HG03520 (cell line): ENCODE data around the gene MTA1.

Source experiments
- ATAC-seq: cut with Tn5 transposase; IDR thresholded peaks from one replicate; pipeline ENCODE4 v1.9.1; 2021; ENCODE audit warnings: mild to moderate bottlenecking, moderate library complexity; ENCODE audit not compliant: unreplicated experiment

MTA1 gene

GRCh38 chr14:105473677-105474482 is 54.3 kb downstream of the MTA1 start:
- no peak for ATAC-seq

GRCh38 chr14:105474483-105475268 is 55.0 kb downstream of the MTA1 start, which contains the start of gene CRIP2:
TSS of gene CRIP2 (plus strand) at chr14:105474821. CDS start at chr14:105474863, 42 bp downstream.
- no peak for ATAC-seq

GRCh38 chr14:105475269-105476096 is 55.9 kb downstream of the MTA1 start:
- ATAC-seq: no peak

GRCh38 chr14:105476097-105476830 is 56.6 kb downstream of the MTA1 start:
- no peak for ATAC-seq

- ATAC-seq: no peak
Observed at GRCh38 chr14:105476831-105477659, 57.4 kb downstream of the MTA1 start.

GRCh38 chr14:105477660-105478397 is 58.2 kb downstream of the MTA1 start:
- no peak for ATAC-seq

- ATAC-seq: no peak
Observed at GRCh38 chr14:105478398-105479251, 59.0 kb downstream of the MTA1 start.

GRCh38 chr14:105479431-105480158 is 60.0 kb downstream of the MTA1 start:
- no peak for ATAC-seq

- ATAC-seq: no peak
Observed at GRCh38 chr14:105480199-105480746, 60.6 kb downstream of the MTA1 start.

GRCh38 chr14:105480807-105481801 is 61.5 kb downstream of the MTA1 start:
- ATAC-seq: peak; percentile 44

GRCh38 chr14:105481886-105482457 is 62.3 kb downstream of the MTA1 start:
- ATAC-seq: peak; percentile 44

GRCh38 chr14:105482486-105483110 is 63.0 kb downstream of the MTA1 start:
- no peak for ATAC-seq

- ATAC-seq: no peak
Observed at GRCh38 chr14:105483300-105484068, 63.9 kb downstream of the MTA1 start.
